GM10266 (cell line): ENCODE results near the gene SMIM10L2A.

Source experiments
- DNase-seq: peaks from one replicate; pipeline ENCODE4 v3.0.0; 2012; ENCODE audit errors: extremely low spot score
- CTCF ChIP-seq: IDR thresholded peaks from 2 replicates; pipeline ENCODE4 v1.5.1; 2012; ENCODE audit warnings: mild to moderate bottlenecking, low read depth; ENCODE audit not compliant: control insufficient read depth, insufficient read depth; ENCODE audit errors: missing control alignments

Gene SMIM10L2A

DNA sequence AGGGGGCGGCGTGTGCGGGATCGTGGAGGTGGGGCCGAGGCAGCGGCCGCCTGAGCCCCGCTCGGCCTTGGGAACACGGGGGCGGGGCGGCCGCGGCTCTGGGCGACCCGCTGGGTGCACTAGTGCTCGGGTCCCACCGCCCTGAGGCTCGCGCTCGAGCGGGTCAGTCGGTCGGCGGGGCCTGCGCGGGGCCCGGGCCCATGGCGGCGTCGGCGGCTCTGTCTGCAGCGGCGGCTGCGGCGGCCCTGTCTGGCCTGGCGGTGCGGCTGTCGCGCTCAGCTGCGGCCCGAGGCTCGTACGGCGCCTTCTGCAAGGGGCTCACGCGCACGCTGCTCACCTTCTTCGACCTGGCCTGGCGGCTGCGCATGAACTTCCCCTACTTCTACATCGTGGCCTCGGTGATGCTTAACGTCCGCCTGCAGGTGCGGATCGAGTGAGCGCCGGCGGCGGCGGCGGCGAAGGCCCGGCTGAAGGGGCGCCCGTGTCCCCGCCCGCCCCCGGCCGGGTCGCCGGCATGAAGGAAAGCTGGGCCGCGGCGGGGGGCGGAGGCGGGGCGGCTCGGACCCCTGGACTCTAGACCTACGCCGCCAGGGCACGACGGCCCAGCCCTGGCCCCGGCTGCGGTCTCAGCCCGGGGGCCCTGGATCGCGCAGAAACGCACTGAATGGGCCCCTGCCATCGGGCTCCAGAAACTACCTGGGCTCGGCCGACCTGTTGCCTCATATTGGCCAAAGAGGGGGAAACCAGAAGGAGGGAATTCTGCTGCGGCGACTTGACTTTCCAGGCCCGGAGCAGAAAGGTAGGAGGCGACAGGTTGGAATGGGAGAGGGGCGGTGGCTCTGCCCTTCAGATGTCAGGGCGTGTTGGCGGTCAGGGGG lies at the start of gene SMIM10L2A:
Gene SMIM10L2A, plus strand, starts transcription at position 13 of the 878 bp plus-strand sequence. Its CDS starts 188 bp downstream, at position 201.
- no peak for DNase-seq
- no peak for TF ChIP-seq CTCF

- no peak for TF ChIP-seq CTCF
- DNase-seq, result no peak
These were observed 48.4 kb upstream of the SMIM10L2A start for GRCh38 chrX:135373357-135373756.

- no peak for TF ChIP-seq CTCF
- no peak for DNase-seq
These were observed 39.5 kb upstream of the SMIM10L2A start for GRCh38 chrX:135382260-135382659.

DNA sequence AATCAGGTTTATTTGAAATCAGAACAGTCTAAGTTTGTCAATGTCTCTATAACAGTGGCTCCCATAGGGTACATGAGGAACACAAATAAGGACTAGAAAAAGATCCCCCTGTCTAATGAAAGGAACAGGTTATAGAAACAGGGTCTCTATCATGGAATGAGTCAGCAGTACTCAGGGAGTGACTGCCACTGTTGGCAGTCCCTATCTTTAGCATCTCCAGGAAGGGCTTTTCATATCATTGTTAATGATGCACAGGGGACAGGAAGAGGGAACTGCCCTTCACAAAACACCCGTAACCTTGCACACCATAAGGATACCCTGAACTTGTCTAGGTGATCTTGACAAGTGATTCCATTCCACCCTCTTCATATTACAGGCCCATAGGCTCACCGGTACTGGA lies 38.5 kb upstream of the SMIM10L2A start:
- DNase-seq, result no peak
- no peak for TF ChIP-seq CTCF

DNA sequence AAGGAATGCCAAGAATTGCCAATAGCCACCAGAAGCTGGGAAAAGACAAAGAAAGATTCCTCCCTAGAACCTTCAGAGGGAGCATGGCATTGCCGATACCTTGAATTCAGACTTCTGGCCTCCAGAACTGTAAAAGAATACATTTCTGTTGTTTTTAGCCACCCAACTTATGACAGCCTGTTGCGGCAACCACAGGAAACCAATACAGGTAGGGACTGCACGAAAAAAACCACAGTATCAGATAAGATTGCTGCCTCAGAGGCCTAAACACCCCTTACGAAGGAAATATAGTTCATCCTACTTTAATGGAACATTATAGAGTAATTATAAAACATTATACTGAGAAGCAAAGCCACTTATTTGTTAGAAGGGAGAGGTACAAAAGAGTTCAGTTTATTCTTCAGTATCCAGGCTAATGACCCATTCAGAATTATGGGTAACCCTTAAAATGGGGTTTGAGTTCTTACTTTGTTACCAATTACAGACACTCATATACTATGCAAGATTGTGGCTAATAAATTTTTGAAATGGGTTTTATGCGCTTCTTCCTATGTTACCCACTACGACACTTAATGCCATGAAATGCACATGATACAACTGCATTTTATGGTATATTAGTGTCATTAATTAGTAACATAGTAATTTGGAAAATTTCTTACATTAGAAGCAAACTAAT lies 37.4 kb upstream of the SMIM10L2A start:
- no peak for DNase-seq
- no peak for TF ChIP-seq CTCF

DNA sequence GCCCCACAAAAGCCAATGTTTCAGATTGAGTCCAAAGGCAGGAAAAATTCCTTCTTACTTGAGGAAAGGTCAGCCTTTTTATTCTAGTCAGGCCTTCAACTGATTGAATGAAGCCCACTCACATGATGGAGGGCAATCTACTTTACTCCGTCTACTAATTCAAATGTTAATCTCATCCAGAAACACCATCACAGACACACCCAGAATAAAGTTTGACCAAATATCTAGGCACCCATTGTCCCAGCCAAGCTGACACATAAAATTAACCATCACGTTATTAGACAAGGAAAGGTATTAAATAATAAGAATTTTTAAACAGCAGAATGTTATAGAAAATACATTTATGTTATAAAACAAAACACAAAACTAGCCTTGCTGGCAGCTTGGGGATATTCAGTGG lies 32.9 kb upstream of the SMIM10L2A start:
- TF ChIP-seq CTCF, result no peak
- DNase-seq, result no peak

- DNase-seq, result no peak
- TF ChIP-seq CTCF, result no peak
These were observed 32.5 kb upstream of the SMIM10L2A start for GRCh38 chrX:135389243-135389642.
